K562 (cell line): ENCODE measurements around the gene IARS1. TPM values are rescaled to one million over a fixed set of nuclear protein-coding genes. Genes with fewer than 3 reads are reported as not detected.

ENCODE experiments used
- ATAC-seq: fragments of 200-7000 bp; cut with Tn5 transposase; 3 replicates; pipeline ENCODE4 v1.9.1; 2020; ENCODE audit warnings: moderate library complexity
- BruUV-seq: library from RNA; stranded (reverse); fragments of 400-500 nt; replicated peaks from 2 replicates; lab custom pipeline; 2021; lab: Mats Ljungman, UMichigan
- CTCF ChIA-PET: fragments of 300-600 bp; formaldehyde crosslinking; extraction: SDS; loops from one replicate; lab custom pipeline; 2021; ENCODE audit warnings: low intra/inter-chr PET ratio; lab: Yijun Ruan, JAX
- POLR2A ChIA-PET: fragments of 300-600, 350-650 bp; sonication (Branson Sonifier 250); formaldehyde crosslinking; extraction: SDS; loops from one replicate; lab custom pipeline; 2021; ENCODE audit warnings: antibody characterized with exemption, inconsistent platforms; lab: Yijun Ruan, JAX
- DNase-seq, 4 experiments: peaks; one replicate each; pipeline versions ENCODE4 v3.0.0 to v3.0.0-alpha.2; 2011 to 2018; ENCODE audit warnings: low spot score in 3 of 4, mixed read lengths in 3 of 4; ENCODE audit errors: extremely low read depth in 1 of 4
- FAIRE-seq: peaks from 2 replicates; lab custom pipeline; 2011; peaks lifted over from hg19 to GRCh38; lab: Jason Lieb, UNC
- H2AFZ ChIP-seq: 2 replicates; pipeline ENCODE4 v1.6.0; 2011; ENCODE audit warnings: low read depth, low read length, control low read depth, inconsistent platforms
- H3K27ac ChIP-seq: fragments of 200-600 bp; 3 replicates; pipeline ENCODE4 v1.8.0; 2011; ENCODE audit warnings: low read depth, mild to moderate bottlenecking, control low read depth, inconsistent platforms, low read length, moderate library complexity, mixed read lengths; ENCODE audit errors: extremely low read depth
- H3K27me3 ChIP-seq, 2 experiments: fragments of 300-600 bp in 1 of 2; 2 replicates in 1 of 2; 3 replicates in 1 of 2; pipeline versions ENCODE4 v1.6.0 to v1.8.0; 2011; ENCODE audit warnings: inconsistent platforms in 2 of 2, low read length in 2 of 2, mild to moderate bottlenecking in 1 of 2, mixed read lengths in 1 of 2, moderate library complexity in 1 of 2; ENCODE audit not compliant: control insufficient read depth in 2 of 2, insufficient read depth in 2 of 2
- H3K36me3 ChIP-seq: fragments of 300-600 bp; 3 replicates; pipeline ENCODE4 v1.8.0; 2011; ENCODE audit warnings: mild to moderate bottlenecking, low read length, inconsistent platforms; ENCODE audit not compliant: control insufficient read depth, insufficient read depth
- H3K4me1 ChIP-seq, 2 experiments: fragments of 200-600 bp in 1 of 2; replicated peaks in 1 of 2; 2 replicates in 1 of 2; 3 replicates in 1 of 2; pipeline versions ENCODE4 v1.5.1 to v1.8.0; 2011; ENCODE audit warnings: inconsistent platforms in 2 of 2, low read length in 2 of 2, mild to moderate bottlenecking in 1 of 2, mixed read lengths in 1 of 2, moderate library complexity in 1 of 2; ENCODE audit not compliant: control insufficient read depth in 2 of 2, insufficient read depth in 2 of 2
- H3K4me2 ChIP-seq: 2 replicates; pipeline ENCODE4 v1.6.1; 2011; ENCODE audit warnings: low read length, control low read depth, inconsistent platforms, mixed read lengths; ENCODE audit not compliant: insufficient read depth
- H3K4me3 ChIP-seq: fragments of 200-600 bp; sonication (generic), shearing (Covaris generic); 2 replicates; pipeline ENCODE4 v1.5.1; 2016; ENCODE audit warnings: control low read depth, inconsistent platforms
- H3K79me2 ChIP-seq: fragments of 200-600 bp; 3 replicates; pipeline ENCODE4 v1.8.0; 2011; ENCODE audit warnings: low read length, inconsistent platforms; ENCODE audit not compliant: control insufficient read depth, insufficient read depth
- H3K9ac ChIP-seq, 2 experiments: 2 replicates each; pipeline versions ENCODE4 v1.6.0 to v1.6.1; 2011; ENCODE audit warnings: low read depth in 2 of 2, low read length in 2 of 2, control low read depth in 1 of 2, inconsistent platforms in 1 of 2, mild to moderate bottlenecking in 1 of 2, mixed read lengths in 1 of 2; ENCODE audit not compliant: insufficient read depth in 1 of 2
- H3K9me1 ChIP-seq: one replicate; pipeline ENCODE4 v1.6.0; 2011; ENCODE audit warnings: inconsistent platforms, mild to moderate bottlenecking, low read length, moderate library complexity; ENCODE audit not compliant: control insufficient read depth, insufficient read depth
- H3K9me3 ChIP-seq: replicated peaks from 2 replicates; pipeline ENCODE4 v1.5.1; 2011; ENCODE audit warnings: low read depth, low read length, inconsistent platforms; ENCODE audit not compliant: control insufficient read depth, insufficient read depth
- H4K20me1 ChIP-seq: replicated peaks from 2 replicates; pipeline ENCODE4 v1.6.1; 2011; ENCODE audit warnings: low read length, inconsistent platforms, mixed read lengths; ENCODE audit not compliant: control insufficient read depth, insufficient read depth
- ATF4 ChIP-seq: fragments of 450-650 bp; formaldehyde crosslinking; IDR thresholded peaks from 2 replicates; pipeline ENCODE4 v1.4.0; 2022; ENCODE audit warnings: mild to moderate bottlenecking, moderate library complexity
- CAMTA2 ChIP-seq: fragments of 250-450 bp; sonication (Bioruptor Pico); conservative IDR thresholded peaks from 2 replicates; pipeline ENCODE4 v1.5.1; 2022
- CBFA2T3 ChIP-seq: fragments of 450-650 bp; IDR thresholded peaks from 2 replicates; pipeline ENCODE4 v1.6.1; 2017
- EGR1 ChIP-seq: fragments of 450-650 bp; conservative IDR thresholded peaks from 2 replicates; pipeline ENCODE4 v1.6.1; 2017; ENCODE audit warnings: mild to moderate bottlenecking
- KHSRP ChIP-seq: fragments of 450-650 bp; IDR thresholded peaks from 2 replicates; pipeline ENCODE4 v1.6.1; 2017
- RHOXF2B ChIP-seq: fragments of 250-450 bp; sonication (Bioruptor Pico); conservative IDR thresholded peaks from 2 replicates; pipeline ENCODE4 v1.5.1; 2021
- RNF2 ChIP-seq: sonication (generic); IDR thresholded peaks from 2 replicates; pipeline ENCODE4 v1.6.1; 2016
- SIN3A ChIP-seq, 2 experiments: fragments of 150-350 bp in 1 of 2; IDR thresholded peaks; 2 replicates each; pipeline ENCODE4 v1.6.1; 2011 to 2016; ENCODE audit warnings: borderline replicate concordance in 2 of 2, low read depth in 2 of 2, low read length in 2 of 2, mild to moderate bottlenecking in 2 of 2, moderate library complexity in 2 of 2; ENCODE audit not compliant: control insufficient read depth in 1 of 2
- TCF7L2 ChIP-seq: fragments of 150-350 bp; IDR thresholded peaks from 2 replicates; pipeline ENCODE4 v1.6.1; 2016; ENCODE audit warnings: low read depth, mild to moderate bottlenecking, low read length, moderate library complexity
- TFE3 ChIP-seq: fragments of 450-650 bp; formaldehyde crosslinking; IDR thresholded peaks from 2 replicates; pipeline ENCODE4 v1.4.0; 2020; ENCODE audit warnings: mild to moderate bottlenecking, mixed read lengths
- THRAP3 ChIP-seq: fragments of 450-650 bp; IDR thresholded peaks from 2 replicates; pipeline ENCODE4 v1.6.1; 2016; ENCODE audit warnings: mild to moderate bottlenecking, inconsistent platforms, borderline replicate concordance
- TRIM24 ChIP-seq, 2 experiments: fragments of 450-650 bp; IDR thresholded peaks; 2 replicates each; pipeline ENCODE4 v1.6.1; 2016
- XRCC5 ChIP-seq: fragments of 200-400 bp; formaldehyde crosslinking; IDR thresholded peaks from 2 replicates; pipeline ENCODE4 v1.6.1; 2017; ENCODE audit warnings: low read depth, mild to moderate bottlenecking, low read length
- ZBTB12 ChIP-seq: fragments of 250-450 bp; sonication (Bioruptor Pico); IDR thresholded peaks from 2 replicates; pipeline ENCODE4 v1.4.0; 2020
- ZKSCAN1 ChIP-seq: fragments of 150-350 bp; IDR thresholded peaks from 2 replicates; pipeline ENCODE4 v1.6.1; 2016; ENCODE audit warnings: low read depth, low read length
- ZNF354B ChIP-seq: fragments of 250-450 bp; sonication (Bioruptor Pico); IDR thresholded peaks from 2 replicates; pipeline ENCODE4 v1.4.0; 2020
- ZNF764 ChIP-seq: fragments of 250-450 bp; sonication (Bioruptor Pico); IDR thresholded peaks from 2 replicates; pipeline ENCODE4 v1.4.0; 2020; ENCODE audit warnings: low read depth, mild to moderate bottlenecking, moderate library complexity
- WGBS: fragments of 100-300 bp; shearing (Covaris generic); methylation state at CpG from one replicate; pipeline ENCODE4 v1.1.6; 2016; ENCODE audit warnings: low coverage, mixed read lengths; ENCODE audit not compliant: insufficient coverage; ENCODE audit errors: missing lambda C conversion rate; 5-methylcytosine and 5-hydroxymethylcytosine counted together
- in situ Hi-C: fragments of 300-500 bp; cut with MboI; formaldehyde crosslinking; loops from 4 replicates; pipeline ENCODE4 v1.15.0; 2018; ENCODE audit warnings: inconsistent platforms, mixed read lengths
- intact Hi-C: fragments of 100-400 bp; cut with micrococcal nuclease; formaldehyde crosslinking; loops from 2 replicates; pipeline ENCODE4 v1.14.2; 2022
- polyA plus RNA-seq, 8 experiments: library from polyadenylated mRNA; depleted of rRNA in 4 of 8; stranded (reverse) in 5 of 8; unstranded in 3 of 8; fragments of >200 nt; fragmentation: Nextera tagmentation in 2 of 8; fragmentation: Illumina TruSeq in 1 of 8; extraction: Ambion mirVana in 2 of 8; extraction: Trizol in 1 of 8; gene quantifications; 2 replicates each; pipeline versions ENCODE4 v1.2.1 to v1.2.3, GENCODE V29; 2011 to 2014; ENCODE audit warnings: inconsistent platforms in 1 of 8, missing spikeins in 1 of 8
- total RNA-seq, 7 experiments: library from RNA; depleted of rRNA in 6 of 7; stranded (reverse); fragments of >200 nt in 6 of 7; fragmentation: Illumina TruSeq in 2 of 7; extraction: Trizol in 2 of 7; gene quantifications; 2 replicates each; pipeline versions ENCODE4 v1.2.1 to v1.2.3, GENCODE V29; 2011 to 2021; ENCODE audit warnings: low replicate concordance in 1 of 7
- TF ChIP-seq, protein P1 (sequence below): sonication (generic); formaldehyde crosslinking; IDR thresholded peaks from 2 replicates; pipeline ENCODE4 v1.9.0; 2022; ENCODE audit warnings: mild to moderate bottlenecking, missing genetic modification reagents

Gene IARS1
- total and polyA plus RNA-seq, 9 of the 15 experiments (the other 6 are each of a cell fraction or from before 2014, with no cell fraction given): 119 to 371 (median 234) TPM

- Histone ChIP-seq H3K36me3 (peaks cover 36% of the 10 kb centered on the region), H3K9me1 (no peaks in the 10 kb centered on the region), H3K4me1 (peaks cover 5 to 16% of the 10 kb centered on the region in 2 experiments; a peak in 3 of 5 replicates), H3K27me3 (no peaks in the 10 kb centered on the region), H3K27ac (peak within 1 kb of the TSS; percentile 98), H3K9ac (peak within 1 kb of the TSS; percentile 96 to 99), H3K4me2 (peak within 1 kb of the TSS; percentile 100), H2AFZ (peak within 1 kb of the TSS; percentile 93), H4K20me1 (no peaks in the 10 kb centered on the region), H3K9me3 (no peaks in the 10 kb centered on the region), H3K79me2 (peaks cover 62% of the 10 kb centered on the region), H3K4me3 (peak within 1 kb of the TSS; percentile 57)
- in situ Hi-C loops: loop anchor here (10.0 kb wide), 1 partner anchor 309 kb away; no protein-coding TSS in a partner anchor
- under 1% methylated on average over 36 of the region's 55 CpGs for WGBS
- FAIRE-seq (peak; percentile 82), ATAC-seq (peak; percentile 94), DNase-seq (peak; percentile 84 to 92 (median 88))
- no TSS peak for BruUV-seq
- intact Hi-C loops: loop anchor here (2.0 to 5.0 kb wide), 3 partner anchors 33 to 188 kb away; partner anchors contain the start of gene IARS1
- ChIA-PET POLR2A (interaction anchor here (1.1 to 2.4 kb wide), 11 partner anchors 8 to 345 kb away, joined by 3 to 12 read pairs (median 4); partner anchors contain the start of gene IPPK), CTCF (no interaction called here)
- TF ChIP-seq ZBTB12 (CRISPR knock-in tag) (peak; percentile 14; the same call in 1 of the 2 replicates), ZNF354B (no peak; the same call in 1 of the 2 replicates), THRAP3 (peak; percentile 69; the same call in 1 of the 2 replicates), ATF4 (CRISPR knock-in tag) (no peak), CAMTA2 (CRISPR knock-in tag) (no peak), TFE3 (CRISPR knock-in tag) (peak; percentile 94), CBFA2T3 (no peak), TCF7L2 (peak; percentile 91), ZKSCAN1 (peak; percentile 15; the same call in 1 of the 2 replicates), TRIM24 (IDR thresholded peaks at IDR 0.05) (peak in 1 of 2 experiments; percentile 99; a peak in 2 of 4 replicates), SIN3A (IDR thresholded peaks at IDR 0.05; ENCODE audit: borderline replicate concordance in 2 of 2, control insufficient read depth in 1 of 2, low read depth in 2 of 2, low read length in 2 of 2) (peak; percentile 92 to 98; a peak in 3 of 4 replicates), KHSRP (no peak), ZNF764 (no peak), EGR1 (peak; percentile 68), RHOXF2B (CRISPR knock-in tag) (no peak), XRCC5 (peak; percentile 45), RNF2 (peak; percentile 67)
- TF ChIP-seq, protein P1, sequence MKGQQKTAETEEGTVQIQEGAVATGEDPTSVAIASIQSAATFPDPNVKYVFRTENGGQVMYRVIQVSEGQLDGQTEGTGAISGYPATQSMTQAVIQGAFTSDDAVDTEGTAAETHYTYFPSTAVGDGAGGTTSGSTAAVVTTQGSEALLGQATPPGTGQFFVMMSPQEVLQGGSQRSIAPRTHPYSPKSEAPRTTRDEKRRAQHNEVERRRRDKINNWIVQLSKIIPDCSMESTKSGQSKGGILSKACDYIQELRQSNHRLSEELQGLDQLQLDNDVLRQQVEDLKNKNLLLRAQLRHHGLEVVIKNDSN (CRISPR knock-in tag): peak; percentile 98
Observed at GRCh38 chr9:92325269-92325990, 31.9 kb upstream of the IARS1 start, which contains the start of the genes CENPP and NOL8. Gene CENPP, plus strand, starts transcription at chr9:92325953. Gene NOL8, minus strand, starts transcription at chr9:92325350. Its CDS starts 1,189 bp downstream, at chr9:92324161.
